HepG2 (cell line): ENCODE measurements around the gene RPL26. TPM values are rescaled to one million over a fixed set of nuclear protein-coding genes. Genes with fewer than 3 reads are reported as not detected.
A peak's percentile ranks its signal among the peaks of the same experiment; 100 is the strongest.

Experiments used
- ATF1 ChIP-seq: IDR thresholded peaks from 2 replicates; pipeline ENCODE4 v1.6.1; 2016; ENCODE audit warnings: mild to moderate bottlenecking, control low read depth
- CEBPB ChIP-seq: IDR thresholded peaks from 2 replicates; pipeline ENCODE4 v1.6.1; 2011; ENCODE audit warnings: low read depth, low read length, improper control_type of control experiment, borderline replicate concordance
- DNMT3B ChIP-seq: conservative IDR thresholded peaks from 2 replicates; pipeline ENCODE4 v1.6.1; 2016; ENCODE audit warnings: missing biosample characterization, control low read depth
- HDAC6 ChIP-seq: fragments of 200-600 bp; sonication (generic); IDR thresholded peaks from 2 replicates; pipeline ENCODE4 v1.7.0; 2017; ENCODE audit warnings: mild to moderate bottlenecking, antibody characterized with exemption, low read length, low read depth
- HNF4G ChIP-seq, 2 experiments: sonication (generic) in 1 of 2; formaldehyde crosslinking in 1 of 2; IDR thresholded peaks; 2 replicates each; pipeline versions ENCODE4 v1.4.0 to v1.6.1; 2011 to 2020; ENCODE audit warnings: borderline replicate concordance in 2 of 2, low read depth in 2 of 2, mild to moderate bottlenecking in 2 of 2, low read length in 1 of 2, missing genetic modification reagents in 1 of 2, moderate library complexity in 1 of 2
- MAFK ChIP-seq, 2 experiments: IDR thresholded peaks in 1 of 2; conservative IDR thresholded peaks in 1 of 2; 2 replicates each; pipeline ENCODE4 v1.6.1; 2011; ENCODE audit warnings: improper control_type of control experiment in 2 of 2, low read length in 2 of 2
- MBD4 ChIP-seq: IDR thresholded peaks from 2 replicates; pipeline ENCODE4 v1.6.1; 2012; ENCODE audit warnings: low read length, inconsistent platforms, borderline replicate concordance
- MEIS2 ChIP-seq: sonication (generic); formaldehyde crosslinking; IDR thresholded peaks from 2 replicates; pipeline ENCODE4 v1.9.0; 2021; ENCODE audit warnings: mild to moderate bottlenecking, missing genetic modification reagents
- PHF8 ChIP-seq: sonication (generic); formaldehyde crosslinking; IDR thresholded peaks from 2 replicates; pipeline ENCODE4 v1.5.0; 2020; ENCODE audit warnings: missing genetic modification reagents
- SKI ChIP-seq: fragments of 450-650 bp; IDR thresholded peaks from one replicate; pipeline ENCODE4 v1.6.1; 2018; ENCODE audit warnings: mild to moderate bottlenecking; ENCODE audit not compliant: partially characterized antibody
- STAT6 ChIP-seq: sonication (generic); formaldehyde crosslinking; IDR thresholded peaks from 2 replicates; pipeline ENCODE4 v1.4.0; 2020; ENCODE audit warnings: missing genetic modification reagents, mild to moderate bottlenecking, borderline replicate concordance
- TGIF2 ChIP-seq: IDR thresholded peaks from 2 replicates; pipeline ENCODE4 v1.6.1; 2016; ENCODE audit warnings: control low read depth, missing compliant biosample characterization
- THRA ChIP-seq: sonication (generic); formaldehyde crosslinking; IDR thresholded peaks from 2 replicates; pipeline ENCODE4 v1.4.0; 2020; ENCODE audit warnings: missing genetic modification reagents, borderline replicate concordance
- ZBTB37 ChIP-seq: sonication (generic); formaldehyde crosslinking; IDR thresholded peaks from 2 replicates; pipeline ENCODE4 v1.4.0; 2020; ENCODE audit warnings: mild to moderate bottlenecking, missing genetic modification reagents
- ZBTB42 ChIP-seq: sonication (generic); formaldehyde crosslinking; IDR thresholded peaks from 2 replicates; pipeline ENCODE4 v1.5.0; 2020; ENCODE audit warnings: mild to moderate bottlenecking, missing genetic modification reagents
- ZBTB44 ChIP-seq: sonication (generic); formaldehyde crosslinking; IDR thresholded peaks from 2 replicates; pipeline ENCODE4 v1.4.0; 2020; ENCODE audit warnings: missing genetic modification reagents
- ZC3H4 ChIP-seq: sonication (generic); formaldehyde crosslinking; IDR thresholded peaks from 2 replicates; pipeline ENCODE4 v1.4.0; 2020; ENCODE audit warnings: missing genetic modification reagents, borderline replicate concordance
- ZFP36 ChIP-seq: fragments of 150-350 bp; IDR thresholded peaks from 2 replicates; pipeline ENCODE4 v1.6.1; 2018; ENCODE audit warnings: borderline replicate concordance, low read length, low read depth; ENCODE audit not compliant: partially characterized antibody
- ZNF101 ChIP-seq: sonication (generic); formaldehyde crosslinking; IDR thresholded peaks from 2 replicates; pipeline ENCODE4 v1.4.0; 2020; ENCODE audit warnings: mild to moderate bottlenecking, low read depth, missing genetic modification reagents, borderline replicate concordance
- ZNF234 ChIP-seq: sonication (generic); formaldehyde crosslinking; conservative IDR thresholded peaks from 2 replicates; pipeline ENCODE4 v1.5.1; 2020; ENCODE audit warnings: mild to moderate bottlenecking, missing genetic modification reagents
- ZNF468 ChIP-seq: sonication (generic); formaldehyde crosslinking; IDR thresholded peaks from 2 replicates; pipeline ENCODE4 v1.8.0; 2022; ENCODE audit warnings: mild to moderate bottlenecking, moderate library complexity, missing genetic modification reagents
- ZSCAN20 ChIP-seq: sonication (generic); formaldehyde crosslinking; IDR thresholded peaks from 2 replicates; pipeline ENCODE4 v1.4.0; 2020; ENCODE audit warnings: missing genetic modification reagents, mild to moderate bottlenecking, borderline replicate concordance
- polyA plus RNA-seq, 8 experiments: library from polyadenylated mRNA; depleted of rRNA in 3 of 8; stranded (reverse) in 7 of 8; unstranded in 1 of 8; fragments of >200 nt; fragmentation: Illumina TruSeq in 4 of 8; extraction: Trizol in 4 of 8; gene quantifications; 2 replicates each; pipeline versions ENCODE4 v1.2.1 to v1.2.3, GENCODE V29; 2011 to 2016; ENCODE audit warnings: low read depth in 4 of 8, missing spikeins in 1 of 8, mixed read lengths in 1 of 8; ENCODE audit not compliant: insufficient read depth in 1 of 8
- total RNA-seq, 5 experiments: library from RNA; depleted of rRNA; stranded (reverse); fragments of >200 nt; fragmentation: Illumina TruSeq; extraction: Trizol; gene quantifications; 2 replicates each; pipeline ENCODE4 v1.2.3, GENCODE V29; 2016; ENCODE audit warnings: low read depth in 1 of 5

The RPL26 gene
- total and polyA plus RNA-seq, 2 of the 13 experiments (the other 11 are each of a cell fraction or from before 2014, with no cell fraction given) = 2,817 to 3,529 TPM

- peak; percentile 56; the same call in 1 of the 2 replicates for TF ChIP-seq DNMT3B
- peak; percentile 62 for TF ChIP-seq SKI
- peak; percentile 85 for TF ChIP-seq PHF8
- no peak for TF ChIP-seq CEBPB
- no peak for TF ChIP-seq ZNF468 (CRISPR knock-in tag)
- no peak for TF ChIP-seq ZNF234 (CRISPR knock-in tag)
- no peak; the same call in 1 of the 2 replicates for TF ChIP-seq ZBTB44 (CRISPR knock-in tag)
- no peak for TF ChIP-seq ZNF101 (CRISPR knock-in tag)
- TF ChIP-seq STAT6 (CRISPR knock-in tag) = no peak
- peak; percentile 38; the same call in 1 of the 2 replicates for TF ChIP-seq TGIF2 (CRISPR knock-in tag)
- peak; percentile 52 for TF ChIP-seq THRA (CRISPR knock-in tag)
- no peak for TF ChIP-seq MAFK (conservative IDR thresholded peaks at IDR 0.05 in 1 of 2, IDR thresholded peaks at IDR 0.05 in 1 of 2; ENCODE audit: low read length in 2 of 2)
- 0 out of 2 replicates have a peak, but pooled peaks have one; percentile 81 for TF ChIP-seq ZC3H4 (CRISPR knock-in tag)
- no peak for TF ChIP-seq MBD4
- TF ChIP-seq HNF4G (IDR thresholded peaks at IDR 0.05; ENCODE audit: borderline replicate concordance, low read depth, low read length) = no peak
- TF ChIP-seq HNF4G (CRISPR knock-in tag; IDR thresholded peaks at IDR 0.05; ENCODE audit: borderline replicate concordance, low read depth) = no peak
- no peak; the same call in 1 of the 2 replicates for TF ChIP-seq ZSCAN20
- TF ChIP-seq HDAC6 = no peak
- no peak for TF ChIP-seq ZFP36
- no peak for TF ChIP-seq ATF1
- TF ChIP-seq ZBTB37 (CRISPR knock-in tag) = no peak
- 0 out of 2 replicates have a peak, but pooled peaks have one; percentile 33 for TF ChIP-seq MEIS2
- no peak for TF ChIP-seq ZBTB42
These were observed 6.5 kb downstream of the RPL26 start, which contains the start of gene KRABD2 (continued) for GRCh38 chr17:8376271-8377067.
